Adrenal gland (tissue), 12 donors: ENCODE measurements around the gene ATXN10. TPM values are rescaled to one million over a fixed set of nuclear protein-coding genes. Genes with fewer than 3 reads are reported as not detected.

Experiments used
- DNase-seq, 7 donors: peaks; one replicate each; pipeline ENCODE4 v3.0.0-alpha.2; 2019 to 2020
- H3K27ac ChIP-seq, 5 donors: fragments of 200-600 bp; sonication (generic) in 4 of 5; 1 replicate in 3 of 5; 2 replicates in 2 of 5; pipeline versions ENCODE4 v1.5.1 to v1.8.0; 2016 to 2020; ENCODE audit warnings: mild to moderate bottlenecking in 1 of 5
- H3K27me3 ChIP-seq: fragments of 200-600 bp; 2 replicates; pipeline ENCODE4 v1.8.0; 2021
- H3K36me3 ChIP-seq, 2 donors: fragments of 200-600 bp; replicated peaks in 1 of 2; 1 replicate in 1 of 2; 2 replicates in 1 of 2; pipeline versions ENCODE4 v1.5.1 to v1.8.0; 2018 to 2022
- H3K4me1 ChIP-seq, 2 donors: fragments of 200-600 bp; replicated peaks in 1 of 2; 1 replicate in 1 of 2; 2 replicates in 1 of 2; pipeline versions ENCODE4 v1.5.1 to v1.8.0; 2018 to 2021
- H3K4me3 ChIP-seq, 4 donors: fragments of 200-600 bp; sonication (generic) in 3 of 4; one replicate each; pipeline ENCODE4 v1.5.1; 2016 to 2018
- H3K9me3 ChIP-seq, 3 donors: fragments of 200-600 bp; sonication (generic) in 1 of 3; replicated peaks in 1 of 3; 1 replicate in 2 of 3; 2 replicates in 1 of 3; pipeline versions ENCODE4 v1.5.1 to v1.8.0; 2016 to 2021
- CTCF ChIP-seq, 6 experiments: fragments of 450-650 bp in 4 of 6; fragments of 200-600 bp in 2 of 6; sonication (generic) in 1 of 6; IDR thresholded peaks; 1 replicate in 5 of 6; 2 replicates in 1 of 6; pipeline versions ENCODE4 v1.5.1 to v1.8.0; 2016 to 2021; ENCODE audit warnings: antibody characterized with exemption in 6 of 6, mild to moderate bottlenecking in 2 of 6, moderate library complexity in 1 of 6
- POLR2A ChIP-seq, 2 donors: fragments of 450-650 bp; IDR thresholded peaks; one replicate each; pipeline ENCODE4 v1.6.1; 2017; ENCODE audit warnings: antibody characterized with exemption in 2 of 2, mild to moderate bottlenecking in 2 of 2, moderate library complexity in 1 of 2
- WGBS, 4 donors: extraction: QIAGEN DNeasy Blood & Tissue Kit in 2 of 4; methylation state at CpG; one replicate each; pipeline versions ENCODE4 v1.1.5 to v1.1.7; 2013 to 2017; 5-methylcytosine and 5-hydroxymethylcytosine counted together
- intact Hi-C, 2 donors: fragments of 100-400 bp; cut with DNase I; formaldehyde crosslinking; loops; one replicate each; pipeline versions ENCODE4 v1.14.1 to v1.15.0; 2022 to 2023
- polyA plus RNA-seq, 3 donors: library from polyadenylated mRNA; stranded (reverse); fragments of 200-250 nt in 2 of 3; fragments of 350-450 nt in 1 of 3; fragmentation: Illumina TruSeq in 1 of 3; extraction: RNeasy Lipid Tissue Mini Kit (QIAGEN cat#74804) in 1 of 3; gene quantifications; one replicate each; pipeline ENCODE4 v1.2.3, GENCODE V29; 2013 to 2014
- total RNA-seq, 9 donors: library from RNA; depleted of rRNA in 4 of 9; stranded (reverse); fragments of >200 nt in 4 of 9; fragments of 120-200 nt in 1 of 9; fragmentation: NEBNext Ultra II Directional in 1 of 9; extraction: Animal tissue kit (Norgen Biotek cat#: 25700) in 1 of 9; gene quantifications; one replicate each; pipeline versions ENCODE4 v1.1.0 to v1.2.4, GENCODE V29; 2013 to 2023
- donor health status: healthy with polysubstance abuse.
- donor health status: Bipolar disorder and iron deficiency.
- donor health status: DM: yes; HTN: yes; CAD: no.
- donor health status: DM: no; HTN: no; CAD: no.
- donor health status: DM: no; HTN: no; CAD: no.
- donor health status: DM: yes; HTN: yes; CAD: no.

The ATXN10 gene
- total and polyA plus RNA-seq, 12 donors: 21.2 to 306 (median 165) TPM

- no peak overlapping the region for H3K27ac ChIP-seq
- no peak for DNase-seq
- intact Hi-C loops: no loop called here
- peaks cover 0 to 5% (median 0%) of the 10 kb centered on the region in 3 donors for H3K9me3 ChIP-seq
- no peak overlapping the region for H3K4me3 ChIP-seq
- WGBS, 4 donors: 94 to 99% (median 96%) methylated on average over 2 of the region's 2 CpGs
- no peaks in the 10 kb centered on the region for H3K4me1 ChIP-seq
- H3K36me3 ChIP-seq: peaks cover 0 to 11% of the 10 kb centered on the region in 2 donors
- TF ChIP-seq POLR2A (IDR thresholded peaks at IDR 0.05): no peak
- H3K27me3 ChIP-seq: no peaks in the 10 kb centered on the region
Measured at GRCh38 chr22:45852826-45853225, 181.2 kb downstream of the ATXN10 start.

GRCh38 chr22:45855961-45856360, 184.3 kb downstream of the ATXN10 start:
- Histone ChIP-seq H3K4me3 (no peak overlapping the region), H3K36me3 (peaks cover 0 to 11% of the 10 kb centered on the region in 2 donors), H3K9me3 (peaks cover 0 to 5% (median 0%) of the 10 kb centered on the region in 3 donors), H3K27me3 (no peaks in the 10 kb centered on the region), H3K27ac (no peak overlapping the region), H3K4me1 (no peaks in the 10 kb centered on the region)
- intact Hi-C loops: no loop called here
- no peak for DNase-seq
- no peak for TF ChIP-seq POLR2A (IDR thresholded peaks at IDR 0.05)
- TF ChIP-seq CTCF (IDR thresholded peaks at IDR 0.05): no peak
- WGBS, 4 donors: 84 to 98% (median 94%) methylated on average over 2 of the region's 2 CpGs

- no peak overlapping the region for H3K27ac ChIP-seq
- peaks cover 0 to 3% (median under 1%) of the 10 kb centered on the region in 3 donors for H3K9me3 ChIP-seq
- H3K4me3 ChIP-seq: no peak overlapping the region
- H3K27me3 ChIP-seq: no peaks in the 10 kb centered on the region
- DNase-seq: peak in 2 of 7 donors; percentile 9 to 31
- no peaks in the 10 kb centered on the region for H3K4me1 ChIP-seq
- 94 to 100% (median 96%) methylated on average over 5 of the region's 5 CpGs for WGBS, 4 donors
- intact Hi-C loops: no loop called here
- no peak for TF ChIP-seq CTCF (IDR thresholded peaks at IDR 0.05)
- peaks cover 0 to 2% of the 10 kb centered on the region in 2 donors for H3K36me3 ChIP-seq
Measured at GRCh38 chr22:45857519-45857918, 185.9 kb downstream of the ATXN10 start.

- no peaks in the 10 kb centered on the region for H3K36me3 ChIP-seq
- H3K27me3 ChIP-seq: no peaks in the 10 kb centered on the region
- H3K27ac ChIP-seq: no peak overlapping the region
- peaks cover 0 to 5% (median 0%) of the 10 kb centered on the region in 3 donors for H3K9me3 ChIP-seq
- TF ChIP-seq CTCF (IDR thresholded peaks at IDR 0.05) (no peak), POLR2A (IDR thresholded peaks at IDR 0.05) (no peak)
- no peak overlapping the region for H3K4me3 ChIP-seq
- H3K4me1 ChIP-seq: no peaks in the 10 kb centered on the region
- WGBS, 4 donors: 95 to 97% (median 95%) methylated on average over 25 to 28 of the region's 28 CpGs
- DNase-seq: peak in 2 of 7 donors; percentile 18 to 47
- intact Hi-C loops: no loop called here
Measured at GRCh38 chr22:45859231-45860161, 187.9 kb downstream of the ATXN10 start.
